ENCODE measurements around the gene SCARB1. TPM values are rescaled to one million over a fixed set of nuclear protein-coding genes. Genes with fewer than 3 reads are reported as not detected.
A peak's percentile ranks its signal among the peaks of the same experiment; 100 is the strongest.

Gene SCARB1
- total RNA-seq, 2 experiments from 2014 or later: 36.2 to 38.1 TPM

DNA sequence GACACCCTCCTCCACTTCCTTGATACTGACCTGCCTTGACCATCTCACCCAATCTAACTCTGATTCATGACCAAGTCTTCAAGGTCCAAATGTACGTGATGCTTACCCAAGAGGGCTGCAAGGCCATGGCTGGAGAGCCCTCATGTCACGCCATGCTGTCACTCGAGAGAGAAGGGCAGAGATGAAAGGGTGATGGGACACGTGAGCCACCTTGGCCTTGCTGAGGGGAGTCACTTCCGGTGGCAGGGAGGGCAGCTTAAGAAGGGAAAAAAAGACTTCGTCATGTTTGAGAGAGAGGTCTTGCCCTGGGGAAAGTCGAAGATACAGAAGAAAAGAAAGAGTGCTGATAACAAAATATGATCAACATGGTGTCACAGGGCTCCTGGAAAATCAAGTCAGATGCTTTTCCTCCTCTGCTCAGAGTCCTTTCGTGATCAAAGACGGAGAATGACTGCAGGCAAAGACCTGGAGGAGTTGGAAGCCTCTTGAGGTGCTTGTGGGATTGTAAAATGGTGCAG is 3.3 kb upstream of the SCARB1 start:
- no peak for TF ChIP-seq CTCF (IDR thresholded peaks at IDR 0.05)
- peaks cover 25% of the 10 kb centered on the region for H3K4me1 Mint-ChIP-seq (ENCODE audit: low read depth)
- POLR2A ChIA-PET: interaction anchor here (1.3 kb wide), 1 partner anchor 47 kb away, joined by 6 read pairs; the partner anchor contains the start of gene UBC
- CTCF ChIA-PET: interaction anchor here (1.1 to 1.3 kb wide), 3 partner anchors 11 to 73 kb away, joined by 3 read pairs; no protein-coding TSS in a partner anchor
- intact Hi-C loops (cut with micrococcal nuclease): no loop called here
- H3K4me3 Mint-ChIP-seq: no peak overlapping the region
- peaks cover 8% of the 10 kb centered on the region for H3K27me3 Mint-ChIP-seq
- DNase-seq (no peak), ATAC-seq (no peak)
- no peaks in the 10 kb centered on the region for H3K9me3 Mint-ChIP-seq
- no peak overlapping the region for H3K27ac Mint-ChIP-seq
- peaks cover 6% of the 10 kb centered on the region for H3K36me3 Mint-ChIP-seq (ENCODE audit: low read depth)

GRCh38 chr12:124866195-124866882 is 2.7 kb upstream of the SCARB1 start:
- Mint-ChIP-seq H3K4me3 (no peak overlapping the region), H3K4me1 (ENCODE audit: low read depth) (peaks cover 30% of the 10 kb centered on the region), H3K9me3 (no peaks in the 10 kb centered on the region), H3K27me3 (peaks cover 8% of the 10 kb centered on the region), H3K27ac (no peak overlapping the region), H3K36me3 (ENCODE audit: low read depth) (peaks cover 12% of the 10 kb centered on the region)
- ChIA-PET POLR2A (interaction anchor here (1.3 kb wide), 1 partner anchor 48 kb away, joined by 6 read pairs; the partner anchor contains the start of gene UBC), CTCF (interaction anchor here (0.9 to 1.3 kb wide), 5 partner anchors 11 to 74 kb away, joined by 3 read pairs; no protein-coding TSS in a partner anchor)
- intact Hi-C loops (cut with micrococcal nuclease): no loop called here
- no peak for DNase-seq
- TF ChIP-seq CTCF (IDR thresholded peaks at IDR 0.05): no peak
- no peak for ATAC-seq

GRCh38 chr12:124865728-124866127 is 2.1 kb upstream of the SCARB1 start:
- ChIA-PET POLR2A (interaction anchor here (1.3 kb wide), 1 partner anchor 48 kb away, joined by 6 read pairs; the partner anchor contains the start of gene UBC), CTCF (interaction anchor here (0.9 to 1.2 kb wide), 4 partner anchors 10 to 75 kb away, joined by 3 read pairs; no protein-coding TSS in a partner anchor)
- TF ChIP-seq CTCF (IDR thresholded peaks at IDR 0.05): no peak
- Mint-ChIP-seq H3K27me3 (peaks cover 8% of the 10 kb centered on the region), H3K4me3 (no peak overlapping the region), H3K27ac (no peak overlapping the region), H3K36me3 (ENCODE audit: low read depth) (peaks cover 12% of the 10 kb centered on the region), H3K9me3 (no peaks in the 10 kb centered on the region), H3K4me1 (ENCODE audit: low read depth) (peaks cover 30% of the 10 kb centered on the region)
- intact Hi-C loops (cut with micrococcal nuclease): no loop called here
- DNase-seq: no peak
- ATAC-seq: no peak

- POLR2A ChIA-PET: interaction anchor here (0.6 kb wide), 3 partner anchors 9 to 613 kb away, joined by 3 to 4 read pairs (median 3); partner anchors contain the start of gene UBC
- peak; percentile 2 for ATAC-seq
- intact Hi-C loops (cut with micrococcal nuclease): no loop called here
Observed at GRCh38 chr12:124864326-124864752, 675 bp upstream of the SCARB1 start.

More at GRCh38 chr12:124864326-124864752, 675 bp upstream of the SCARB1 start:
- DNase-seq: no peak
- peak overlapping the region; percentile 85 for H3K4me3 Mint-ChIP-seq
- CTCF ChIA-PET: interaction anchor here (0.9 kb wide), 1 partner anchor 9 kb away, joined by 3 read pairs; no protein-coding TSS in a partner anchor
- H3K9me3 Mint-ChIP-seq: no peaks in the 10 kb centered on the region
- TF ChIP-seq CTCF (IDR thresholded peaks at IDR 0.05): no peak
- peaks cover 29% of the 10 kb centered on the region for H3K4me1 Mint-ChIP-seq (ENCODE audit: low read depth)
- peak overlapping the region; percentile 93 for H3K27ac Mint-ChIP-seq
- peaks cover 18% of the 10 kb centered on the region for H3K36me3 Mint-ChIP-seq (ENCODE audit: low read depth)
- peaks cover 7% of the 10 kb centered on the region for H3K27me3 Mint-ChIP-seq
